Epithelial cell of proximal tubule (primary cell): ENCODE results near the gene SERPING1. TPM values are rescaled to one million over a fixed set of nuclear protein-coding genes. Genes with fewer than 3 reads are reported as not detected.

Experiments
- DNase-seq: peaks from one replicate; pipeline ENCODE4 v3.0.0-alpha.2; 2011; ENCODE audit warnings: low read depth
- H3K4me3 ChIP-seq: 2 replicates; pipeline ENCODE4 v1.5.1; 2011; ENCODE audit warnings: low read depth, mild to moderate bottlenecking, low read length
- total RNA-seq: library from RNA; depleted of rRNA; stranded (reverse); fragments of >200 nt; gene quantifications from 2 replicates; pipeline ENCODE4 v1.2.3, GENCODE V29; 2015
- TF ChIP-seq, protein P1 (sequence below): conservative IDR thresholded peaks from 2 replicates; pipeline ENCODE4 v1.5.1; 2012; ENCODE audit warnings: low read depth, mild to moderate bottlenecking, low read length

The SERPING1 gene
- total RNA-seq, 1 donor from 2014 or later = 49.8 TPM

DNA sequence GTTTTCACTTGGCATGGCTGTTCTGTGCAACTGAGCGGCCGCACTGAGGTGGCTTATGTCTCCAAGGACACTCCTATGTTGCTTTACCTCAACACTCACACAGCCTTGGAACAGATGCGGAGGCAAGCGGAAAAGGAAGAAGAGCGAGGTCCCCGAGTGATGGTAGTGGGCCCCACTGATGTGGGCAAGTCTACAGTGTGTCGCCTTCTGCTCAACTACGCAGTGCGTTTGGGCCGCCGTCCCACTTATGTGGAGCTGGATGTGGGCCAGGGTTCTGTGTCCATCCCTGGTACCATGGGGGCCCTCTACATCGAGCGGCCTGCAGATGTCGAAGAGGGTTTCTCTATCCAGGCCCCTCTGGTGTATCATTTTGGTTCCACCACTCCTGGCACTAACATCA lies 62.2 kb downstream of the SERPING1 start:
- no peak overlapping the region for H3K4me3 ChIP-seq
- no peak for DNase-seq
- TF ChIP-seq, protein P1, sequence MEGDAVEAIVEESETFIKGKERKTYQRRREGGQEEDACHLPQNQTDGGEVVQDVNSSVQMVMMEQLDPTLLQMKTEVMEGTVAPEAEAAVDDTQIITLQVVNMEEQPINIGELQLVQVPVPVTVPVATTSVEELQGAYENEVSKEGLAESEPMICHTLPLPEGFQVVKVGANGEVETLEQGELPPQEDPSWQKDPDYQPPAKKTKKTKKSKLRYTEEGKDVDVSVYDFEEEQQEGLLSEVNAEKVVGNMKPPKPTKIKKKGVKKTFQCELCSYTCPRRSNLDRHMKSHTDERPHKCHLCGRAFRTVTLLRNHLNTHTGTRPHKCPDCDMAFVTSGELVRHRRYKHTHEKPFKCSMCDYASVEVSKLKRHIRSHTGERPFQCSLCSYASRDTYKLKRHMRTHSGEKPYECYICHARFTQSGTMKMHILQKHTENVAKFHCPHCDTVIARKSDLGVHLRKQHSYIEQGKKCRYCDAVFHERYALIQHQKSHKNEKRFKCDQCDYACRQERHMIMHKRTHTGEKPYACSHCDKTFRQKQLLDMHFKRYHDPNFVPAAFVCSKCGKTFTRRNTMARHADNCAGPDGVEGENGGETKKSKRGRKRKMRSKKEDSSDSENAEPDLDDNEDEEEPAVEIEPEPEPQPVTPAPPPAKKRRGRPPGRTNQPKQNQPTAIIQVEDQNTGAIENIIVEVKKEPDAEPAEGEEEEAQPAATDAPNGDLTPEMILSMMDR = no peak

DNA sequence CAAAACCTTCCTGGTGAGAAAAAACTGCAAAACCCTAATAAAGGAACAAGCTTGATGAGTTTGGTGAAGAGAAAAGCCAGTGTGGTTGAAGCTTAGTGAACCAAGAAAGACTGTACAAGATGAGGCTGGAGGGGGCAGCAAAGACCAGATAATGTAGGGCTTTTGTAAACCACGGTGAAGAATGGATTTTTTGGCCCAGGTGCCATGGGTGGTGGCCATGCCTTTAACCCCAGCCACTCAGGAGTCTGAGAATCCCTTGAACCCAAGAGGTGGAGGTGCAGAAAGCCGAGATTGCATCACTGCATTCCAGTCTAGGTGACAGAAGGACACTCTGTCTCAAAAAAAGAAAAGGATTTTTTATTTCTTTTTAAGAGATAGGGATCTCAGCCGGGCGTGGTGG lies 65.4 kb downstream of the SERPING1 start:
- no peak overlapping the region for H3K4me3 ChIP-seq
- TF ChIP-seq, protein P1 = peak; percentile 52
- no peak for DNase-seq

DNA sequence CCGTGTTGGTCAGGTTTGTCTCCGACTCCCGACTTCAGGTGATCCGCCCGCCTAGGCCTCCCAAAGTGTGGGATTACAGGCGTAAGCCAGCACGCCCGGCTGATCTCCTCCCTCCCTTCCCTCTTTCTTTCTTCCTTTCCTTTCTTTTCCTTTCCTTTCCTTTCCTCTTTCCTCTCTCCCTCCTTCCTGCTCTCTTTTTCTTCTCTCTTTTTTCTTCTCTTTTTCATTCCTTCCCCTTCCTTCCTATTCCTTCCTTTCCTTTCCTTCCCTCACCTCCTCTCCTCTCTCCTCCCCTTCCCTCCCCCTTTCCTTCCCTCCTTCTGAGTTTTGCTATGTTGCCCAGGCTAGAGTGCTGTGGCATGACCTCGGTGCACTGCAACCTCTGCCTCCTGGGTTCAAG lies 66.5 kb downstream of the SERPING1 start:
- TF ChIP-seq, protein P1 = no peak
- no peak for DNase-seq

More for the DNA sequence above, 66.5 kb downstream of the SERPING1 start:
- H3K4me3 ChIP-seq = no peak overlapping the region

Other genes with a start within 250 kb of the SERPING1 start
- not detected in 2 replicates for gene PRG3, start 216.5 kb upstream of the SERPING1 start, total RNA-seq
- not detected in 2 replicates for gene PRG2, start 207.0 kb upstream of the SERPING1 start, total RNA-seq
- gene SLC43A3, start 170.6 kb upstream of the SERPING1 start, total RNA-seq = 66.0 and 127 TPM in 2 replicates
- 0.98 TPM in 1 of 2 replicates, not detected in the other for gene RTN4RL2, start 137.2 kb upstream of the SERPING1 start, total RNA-seq
- gene SLC43A1, start 82.0 kb upstream of the SERPING1 start, total RNA-seq = 3.6 and 9.0 TPM in 2 replicates
- 43.1 and 89.1 TPM in 2 replicates for gene TIMM10, start 66.9 kb upstream of the SERPING1 start, total RNA-seq
- not detected in 2 replicates for gene SMTNL1, start 60.1 kb upstream of the SERPING1 start, total RNA-seq
- gene UBE2L6, start 30.0 kb upstream of the SERPING1 start, total RNA-seq = 12.2 and 19.4 TPM in 2 replicates
- 0.86 TPM in 1 of 2 replicates, not detected in the other for gene YPEL4, start 52.2 kb downstream of the SERPING1 start, total RNA-seq
- gene CLP1, start 60.1 kb downstream of the SERPING1 start, total RNA-seq = 13.1 and 24.0 TPM in 2 replicates
- gene ZDHHC5, start 70.4 kb downstream of the SERPING1 start, total RNA-seq = 31.4 and 43.5 TPM in 2 replicates
- 15.9 and 22.9 TPM in 2 replicates for gene MED19, start 114.5 kb downstream of the SERPING1 start, total RNA-seq
- gene TMX2, start 114.9 kb downstream of the SERPING1 start, total RNA-seq = 61.8 and 83.7 TPM in 2 replicates
- 279 and 298 TPM in 2 replicates for gene SELENOH, start 143.8 kb downstream of the SERPING1 start, total RNA-seq
- not detected in 2 replicates for gene BTBD18, start 154.1 kb downstream of the SERPING1 start, total RNA-seq
- 83.6 and 112 TPM in 2 replicates for gene CTNND1, start 164.1 kb downstream of the SERPING1 start, total RNA-seq